Measurements from ENCODE around the gene FNDC5. TPM values are rescaled to one million over a fixed set of nuclear protein-coding genes. Genes with fewer than 3 reads are reported as not detected.
A peak's percentile ranks its signal among the peaks of the same experiment; 100 is the strongest.

Gene FNDC5
- total RNA-seq (5.8 and 9.0 TPM in 2 replicates), polyA plus RNA-seq (5.2 and 11.2 TPM in 2 replicates)

DNA sequence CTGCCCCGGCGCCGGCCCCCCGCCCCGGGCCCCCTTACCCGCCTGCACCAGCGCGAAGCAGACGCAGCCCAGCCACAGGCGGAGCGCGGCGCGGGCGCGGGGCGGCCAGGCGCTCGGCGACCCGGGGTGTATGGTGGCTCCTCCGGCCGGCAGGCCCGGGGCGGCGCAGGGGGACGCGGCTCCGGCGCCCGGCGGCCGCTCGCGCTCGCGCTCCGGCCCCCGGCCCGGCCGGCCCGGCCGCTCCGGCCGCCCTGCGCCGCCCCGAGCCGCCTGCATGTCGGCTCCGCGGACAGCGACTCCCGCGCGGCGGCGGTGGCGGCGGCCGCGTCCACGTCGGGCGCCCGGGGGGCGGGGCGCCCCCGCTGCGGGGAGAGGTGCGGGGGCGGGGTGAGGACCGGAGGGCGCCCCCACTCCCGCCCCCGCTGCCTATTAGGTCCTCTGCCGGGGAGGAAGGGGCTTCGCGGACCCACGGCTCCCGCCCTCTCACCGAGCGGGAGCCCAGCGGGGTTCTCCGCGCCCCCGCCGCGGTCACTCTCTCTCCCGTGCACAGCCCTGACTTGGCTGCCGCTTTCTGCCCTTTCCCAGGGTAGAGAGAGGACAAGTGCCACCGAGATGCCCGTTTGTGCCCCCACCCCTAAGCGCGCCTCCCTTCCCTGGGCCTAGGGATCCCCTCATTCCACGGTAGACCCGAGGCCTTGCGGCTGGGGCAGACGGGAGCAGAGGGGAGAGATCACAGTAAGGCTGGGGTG lies at the start of gene FNDC5:
TSS of gene FNDC5 (minus strand) at position 298 of the 749 bp plus-strand sequence.
- Histone ChIP-seq H3K4me2 (peak within 1 kb of the TSS; percentile 91), H2AFZ (no peak within 1 kb of the TSS), H3K27ac (peak within 1 kb of the TSS; percentile 7), H4K20me1 (ENCODE audit: insufficient read depth, poor library complexity, severe bottlenecking) (no peaks in the 10 kb centered on the region), H3K4me3 (peak within 1 kb of the TSS; percentile 37), H3K36me3 (replicated peaks; ENCODE audit: insufficient read depth, low read depth) (no peaks in the 10 kb centered on the region), H3K9me3 (ENCODE audit: low read depth) (no peaks in the 10 kb centered on the region), H3K4me1 (ENCODE audit: insufficient read depth) (peaks cover 11% of the 10 kb centered on the region), H3K27me3 (peaks cover 20% of the 10 kb centered on the region), H3K9me2 (replicated peaks; ENCODE audit: insufficient read depth) (no peaks in the 10 kb centered on the region), H3K79me2 (no peaks in the 10 kb centered on the region)
- 4% methylated on average over 40 of the region's 99 CpGs for WGBS (ENCODE audit: low lambda C conversion rate, missing lambda C conversion rate)
- TF ChIP-seq, protein P1, sequence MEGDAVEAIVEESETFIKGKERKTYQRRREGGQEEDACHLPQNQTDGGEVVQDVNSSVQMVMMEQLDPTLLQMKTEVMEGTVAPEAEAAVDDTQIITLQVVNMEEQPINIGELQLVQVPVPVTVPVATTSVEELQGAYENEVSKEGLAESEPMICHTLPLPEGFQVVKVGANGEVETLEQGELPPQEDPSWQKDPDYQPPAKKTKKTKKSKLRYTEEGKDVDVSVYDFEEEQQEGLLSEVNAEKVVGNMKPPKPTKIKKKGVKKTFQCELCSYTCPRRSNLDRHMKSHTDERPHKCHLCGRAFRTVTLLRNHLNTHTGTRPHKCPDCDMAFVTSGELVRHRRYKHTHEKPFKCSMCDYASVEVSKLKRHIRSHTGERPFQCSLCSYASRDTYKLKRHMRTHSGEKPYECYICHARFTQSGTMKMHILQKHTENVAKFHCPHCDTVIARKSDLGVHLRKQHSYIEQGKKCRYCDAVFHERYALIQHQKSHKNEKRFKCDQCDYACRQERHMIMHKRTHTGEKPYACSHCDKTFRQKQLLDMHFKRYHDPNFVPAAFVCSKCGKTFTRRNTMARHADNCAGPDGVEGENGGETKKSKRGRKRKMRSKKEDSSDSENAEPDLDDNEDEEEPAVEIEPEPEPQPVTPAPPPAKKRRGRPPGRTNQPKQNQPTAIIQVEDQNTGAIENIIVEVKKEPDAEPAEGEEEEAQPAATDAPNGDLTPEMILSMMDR (IDR thresholded peaks at IDR 0.05; ENCODE audit: poor library complexity) = no peak
- TF ChIP-seq EZH2 (IDR thresholded peaks at IDR 0.05; ENCODE audit: borderline replicate concordance) (no peak), EZH2phosphoT487 (IDR thresholded peaks at IDR 0.05; ENCODE audit: low read depth, severe bottlenecking, unreplicated experiment) (no peak)
- peak; percentile 70 for DNase-seq (ENCODE audit: low spot score)

DNA sequence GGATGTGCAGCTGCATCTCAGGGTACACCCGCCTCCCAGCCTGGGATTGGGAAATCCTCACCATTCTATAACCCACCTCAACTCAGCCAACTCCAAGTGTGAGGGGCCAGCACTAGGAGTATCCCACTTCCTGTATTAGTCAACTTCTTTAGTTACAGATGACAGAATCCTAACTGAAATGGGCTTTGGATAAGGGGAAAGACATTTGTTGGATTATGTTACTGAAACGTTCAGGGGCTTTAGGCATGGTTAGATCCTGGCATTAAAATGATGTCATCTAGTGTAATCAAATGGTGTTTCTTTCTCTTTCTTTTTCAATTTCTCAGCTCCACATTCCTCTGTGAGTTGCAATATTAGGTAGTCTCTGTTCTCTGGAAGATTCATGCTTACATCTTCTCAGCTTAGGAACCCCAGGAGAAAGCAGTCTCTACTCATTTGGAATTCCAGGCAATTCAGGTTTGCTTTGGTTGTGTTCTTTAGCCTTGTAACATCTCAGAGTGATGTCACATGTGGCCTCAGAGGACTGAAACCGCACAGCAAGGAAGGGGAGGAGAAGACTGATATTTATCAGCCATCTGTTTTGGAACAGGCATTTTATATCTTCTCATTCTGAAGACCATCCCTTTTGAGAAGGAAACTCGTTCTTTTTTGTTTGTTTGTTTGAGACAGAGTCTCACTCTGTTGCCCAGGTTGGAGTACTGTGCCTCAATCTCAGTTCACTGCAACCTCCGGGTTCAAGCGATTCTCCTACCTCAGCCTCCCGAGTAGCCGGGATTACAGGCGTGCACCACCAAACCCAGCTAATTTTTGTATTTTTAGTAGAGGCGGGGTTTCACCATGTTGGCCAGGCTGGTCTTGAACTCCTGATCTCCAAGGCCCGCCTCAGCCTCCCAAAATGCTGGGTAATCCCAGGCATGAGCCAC lies 49.4 kb upstream of the FNDC5 start:
- no peak for DNase-seq (ENCODE audit: low spot score)
- no peak overlapping the region for H3K4me2 ChIP-seq
- H3K4me3 ChIP-seq = no peak overlapping the region
- WGBS (ENCODE audit: low lambda C conversion rate, missing lambda C conversion rate) = 84% methylated on average over 11 of the region's 11 CpGs
- H3K36me3 ChIP-seq (replicated peaks; ENCODE audit: insufficient read depth, low read depth) = no peaks in the 10 kb centered on the region
- TF ChIP-seq, protein P1 (IDR thresholded peaks at IDR 0.05; ENCODE audit: poor library complexity) = no peak
- no peak for TF ChIP-seq EZH2phosphoT487 (IDR thresholded peaks at IDR 0.05; ENCODE audit: low read depth, severe bottlenecking, unreplicated experiment)
- no peak for TF ChIP-seq EZH2 (IDR thresholded peaks at IDR 0.05; ENCODE audit: borderline replicate concordance)
- no peaks in the 10 kb centered on the region for H3K27me3 ChIP-seq
- H2AFZ ChIP-seq = no peak overlapping the region
- H3K27ac ChIP-seq = no peak overlapping the region
- no peaks in the 10 kb centered on the region for H3K79me2 ChIP-seq
- H3K9me3 ChIP-seq (ENCODE audit: low read depth) = no peaks in the 10 kb centered on the region
- peaks cover 8% of the 10 kb centered on the region for H3K4me1 ChIP-seq (ENCODE audit: insufficient read depth)
- no peaks in the 10 kb centered on the region for H3K9me2 ChIP-seq (replicated peaks; ENCODE audit: insufficient read depth)
- no peaks in the 10 kb centered on the region for H4K20me1 ChIP-seq (ENCODE audit: insufficient read depth, poor library complexity, severe bottlenecking)

DNA sequence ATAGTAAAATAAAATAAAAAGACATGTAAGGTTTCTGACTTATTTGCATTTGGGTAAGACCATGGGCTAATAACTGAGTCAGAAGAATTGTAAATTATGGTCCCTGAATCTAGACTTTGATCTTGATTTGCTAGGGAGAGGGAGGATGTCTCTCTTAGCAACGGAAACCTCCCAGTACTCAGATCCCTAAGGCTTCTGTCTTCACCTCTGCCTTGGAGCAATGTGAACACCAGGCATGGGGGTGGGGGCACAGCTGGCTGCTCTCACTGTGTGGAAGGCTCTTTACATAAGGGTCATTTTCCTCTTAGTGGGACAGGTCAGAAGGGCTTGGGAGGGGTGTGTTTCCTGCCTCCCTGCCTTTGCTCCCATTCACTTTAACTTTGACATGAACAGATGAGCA lies 47.5 kb upstream of the FNDC5 start:
- DNase-seq (ENCODE audit: low spot score) = no peak
- no peaks in the 10 kb centered on the region for H3K4me1 ChIP-seq (ENCODE audit: insufficient read depth)
- WGBS (ENCODE audit: low lambda C conversion rate, missing lambda C conversion rate) = 19% methylated on average over 1 of the region's 1 CpG
- no peak overlapping the region for H3K4me2 ChIP-seq
- H3K36me3 ChIP-seq (replicated peaks; ENCODE audit: insufficient read depth, low read depth) = no peaks in the 10 kb centered on the region
- no peaks in the 10 kb centered on the region for H3K79me2 ChIP-seq
- H2AFZ ChIP-seq = no peak overlapping the region
- no peak overlapping the region for H3K27ac ChIP-seq
- no peaks in the 10 kb centered on the region for H4K20me1 ChIP-seq (ENCODE audit: insufficient read depth, poor library complexity, severe bottlenecking)
- H3K9me3 ChIP-seq (ENCODE audit: low read depth) = no peaks in the 10 kb centered on the region
- no peak overlapping the region for H3K4me3 ChIP-seq
- no peaks in the 10 kb centered on the region for H3K27me3 ChIP-seq
- TF ChIP-seq EZH2 (IDR thresholded peaks at IDR 0.05; ENCODE audit: borderline replicate concordance) = no peak
- TF ChIP-seq, protein P1 (IDR thresholded peaks at IDR 0.05; ENCODE audit: poor library complexity) = no peak
- TF ChIP-seq EZH2phosphoT487 (IDR thresholded peaks at IDR 0.05; ENCODE audit: low read depth, severe bottlenecking, unreplicated experiment) = no peak
- no peaks in the 10 kb centered on the region for H3K9me2 ChIP-seq (replicated peaks; ENCODE audit: insufficient read depth)
